Spleen (tissue), 11 donors: ENCODE data around the gene PRMT1. TPM values are rescaled to one million over a fixed set of nuclear protein-coding genes. Genes with fewer than 3 reads are reported as not detected.
A peak's percentile ranks its signal among the peaks of the same experiment; 100 is the strongest.

Experiments used
- DNase-seq: peaks from one replicate; pipeline ENCODE4 v3.0.0-alpha.2; 2020
- H3K27ac ChIP-seq, 8 donors: fragments of 200-600 bp; sonication (generic) in 7 of 8; 1 replicate in 4 of 8; 2 replicates in 4 of 8; pipeline versions ENCODE4 v1.5.0 to v1.8.0; 2016 to 2021; ENCODE audit warnings: inconsistent platforms in 4 of 8, mild to moderate bottlenecking in 4 of 8, moderate library complexity in 1 of 8
- H3K27me3 ChIP-seq, 7 donors: fragments of 200-600 bp; sonication (generic) in 6 of 7; replicated peaks in 1 of 7; 1 replicate in 4 of 7; 2 replicates in 3 of 7; pipeline versions ENCODE4 v1.5.0 to v1.8.0; 2016 to 2021; ENCODE audit warnings: inconsistent platforms in 3 of 7, mild to moderate bottlenecking in 1 of 7
- H3K36me3 ChIP-seq, 6 donors: fragments of 200-600 bp; sonication (generic) in 5 of 6; 1 replicate in 4 of 6; 2 replicates in 2 of 6; pipeline versions ENCODE4 v1.5.0 to v1.8.0; 2016 to 2021; ENCODE audit warnings: inconsistent platforms in 2 of 6
- H3K4me1 ChIP-seq, 6 donors: fragments of 200-600 bp; sonication (generic) in 5 of 6; 1 replicate in 3 of 6; 2 replicates in 3 of 6; pipeline versions ENCODE4 v1.5.0 to v1.8.0; 2016 to 2021; ENCODE audit warnings: inconsistent platforms in 3 of 6
- H3K4me3 ChIP-seq, 8 donors: fragments of 200-600 bp; sonication (generic) in 7 of 8; 1 replicate in 4 of 8; 2 replicates in 4 of 8; pipeline versions ENCODE4 v1.5.0 to v1.8.0; 2016 to 2021; ENCODE audit warnings: inconsistent platforms in 4 of 8, mild to moderate bottlenecking in 4 of 8, moderate library complexity in 2 of 8
- H3K9me3 ChIP-seq, 8 donors: fragments of 200-600 bp; sonication (generic) in 7 of 8; 1 replicate in 4 of 8; 2 replicates in 4 of 8; pipeline versions ENCODE4 v1.5.0 to v1.8.0; 2016 to 2021; ENCODE audit warnings: inconsistent platforms in 4 of 8
- POLR2A ChIP-seq, 3 donors: fragments of 450-650 bp; IDR thresholded peaks; one replicate each; pipeline ENCODE4 v1.5.1; 2017; ENCODE audit warnings: antibody characterized with exemption in 3 of 3, mild to moderate bottlenecking in 1 of 3
- POLR2AphosphoS5 ChIP-seq, 3 donors: sonication (generic); formaldehyde crosslinking; IDR thresholded peaks; one replicate each; pipeline ENCODE4 v1.5.1; 2017; ENCODE audit warnings: antibody characterized with exemption in 3 of 3
- WGBS, 5 donors: extraction: QIAGEN DNeasy Blood & Tissue Kit in 3 of 5; methylation state at CpG; one replicate each; pipeline versions ENCODE4 v1.1.5 to v1.1.7; 2013 to 2018; 5-methylcytosine and 5-hydroxymethylcytosine counted together
- intact Hi-C: fragments of 100-400 bp; cut with DNase I; formaldehyde crosslinking; loops from one replicate; pipeline ENCODE4 v1.15.0; 2023; ENCODE audit warnings: low total_unique reads
- polyA plus RNA-seq, 3 donors: library from polyadenylated mRNA; stranded (reverse); fragments of 200-250 nt; gene quantifications; one replicate each; pipeline ENCODE4 v1.2.1, GENCODE V29; 2013
- total RNA-seq, 7 donors: library from RNA; depleted of rRNA in 3 of 7; stranded (reverse); fragments of >200 nt in 3 of 7; fragmentation: NEBNext Ultra II Directional in 4 of 7; extraction: Animal tissue kit (Norgen Biotek cat#: 25700) in 4 of 7; gene quantifications; one replicate each; pipeline versions ENCODE4 v1.1.0 to v1.2.1, GENCODE V29; 2016 to 2021
- TF ChIP-seq, protein P1 (sequence below), 11 experiments: fragments of 200-600 bp in 7 of 11; fragments of 450-650 bp in 4 of 11; sonication (generic) in 4 of 11; IDR thresholded peaks in 8 of 11; conservative IDR thresholded peaks in 3 of 11; 1 replicate in 7 of 11; 2 replicates in 4 of 11; pipeline versions ENCODE4 v1.4.0 to v1.8.0; 2016 to 2021; ENCODE audit warnings: antibody characterized with exemption in 11 of 11, inconsistent platforms in 4 of 11, mild to moderate bottlenecking in 1 of 11
- donor health status: healthy with polysubstance abuse.
- donor health status: DM: no; HTN: no; CAD: no; lungs with moderate emphysema.
- donor health status: DM: no; HTN: no; CAD: no.
- donor health status: Bipolar disorder and iron deficiency.
- donor health status: healthy.
- donor health status: DM: no; HTN: no; CAD: no.
- donor health status: DM: yes; HTN: yes; CAD: no.

The PRMT1 gene
- total and polyA plus RNA-seq, 10 donors = 108 to 175 (median 124) TPM

DNA sequence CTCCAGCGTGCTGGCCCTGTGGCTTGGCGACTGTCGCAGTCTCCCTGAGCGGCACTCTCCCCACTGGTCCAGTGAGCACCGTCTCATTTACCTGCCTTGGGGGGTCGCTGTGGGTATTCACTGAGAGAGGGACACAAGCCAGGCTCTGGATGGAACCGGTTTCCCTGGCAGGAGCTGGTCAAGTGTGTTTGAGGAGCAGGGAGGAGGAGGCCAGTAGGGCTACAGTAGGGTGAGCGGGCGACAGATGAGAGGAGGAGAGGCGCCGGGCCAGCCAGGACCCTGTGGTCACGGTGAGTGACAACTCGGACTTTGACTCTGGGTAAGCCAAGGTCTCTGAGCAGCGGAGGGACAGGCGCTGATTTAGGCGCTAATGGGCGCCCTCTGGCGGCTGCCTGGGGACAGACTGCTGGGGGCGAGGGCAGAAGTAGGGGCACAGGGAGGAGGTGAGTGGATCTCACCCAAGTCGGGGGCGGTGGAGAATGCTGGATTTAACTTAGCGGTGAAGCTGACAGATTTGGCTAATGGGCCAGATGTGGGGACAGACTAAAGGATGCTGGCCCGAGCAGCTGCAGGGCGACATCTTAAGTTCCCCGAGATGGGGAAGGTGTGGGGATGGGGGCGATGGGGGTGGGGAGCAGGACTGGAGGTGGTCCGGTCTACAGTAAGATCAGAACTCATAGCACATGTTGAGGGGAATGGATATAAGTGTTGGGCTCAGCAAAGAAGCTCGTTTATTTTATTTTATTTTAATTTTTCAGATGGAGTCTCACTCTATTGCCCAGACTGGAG, 4.7 kb upstream of the PRMT1 start:
- H3K36me3 ChIP-seq = peaks cover 0 to 37% (median 0%) of the 10 kb centered on the region in 6 donors
- peak overlapping the region in 1 of 8 donors; percentile 37 for H3K4me3 ChIP-seq
- H3K27ac ChIP-seq = peak overlapping the region in 7 of 8 donors; percentile 36 to 94 (median 55)
- no peak for TF ChIP-seq POLR2A (IDR thresholded peaks at IDR 0.05)
- TF ChIP-seq POLR2AphosphoS5 (IDR thresholded peaks at IDR 0.05) = peak; percentile 59 to 69 (median 59)
- TF ChIP-seq, protein P1, sequence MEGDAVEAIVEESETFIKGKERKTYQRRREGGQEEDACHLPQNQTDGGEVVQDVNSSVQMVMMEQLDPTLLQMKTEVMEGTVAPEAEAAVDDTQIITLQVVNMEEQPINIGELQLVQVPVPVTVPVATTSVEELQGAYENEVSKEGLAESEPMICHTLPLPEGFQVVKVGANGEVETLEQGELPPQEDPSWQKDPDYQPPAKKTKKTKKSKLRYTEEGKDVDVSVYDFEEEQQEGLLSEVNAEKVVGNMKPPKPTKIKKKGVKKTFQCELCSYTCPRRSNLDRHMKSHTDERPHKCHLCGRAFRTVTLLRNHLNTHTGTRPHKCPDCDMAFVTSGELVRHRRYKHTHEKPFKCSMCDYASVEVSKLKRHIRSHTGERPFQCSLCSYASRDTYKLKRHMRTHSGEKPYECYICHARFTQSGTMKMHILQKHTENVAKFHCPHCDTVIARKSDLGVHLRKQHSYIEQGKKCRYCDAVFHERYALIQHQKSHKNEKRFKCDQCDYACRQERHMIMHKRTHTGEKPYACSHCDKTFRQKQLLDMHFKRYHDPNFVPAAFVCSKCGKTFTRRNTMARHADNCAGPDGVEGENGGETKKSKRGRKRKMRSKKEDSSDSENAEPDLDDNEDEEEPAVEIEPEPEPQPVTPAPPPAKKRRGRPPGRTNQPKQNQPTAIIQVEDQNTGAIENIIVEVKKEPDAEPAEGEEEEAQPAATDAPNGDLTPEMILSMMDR (IDR thresholded peaks at IDR 0.05 in 8 of 11, conservative IDR thresholded peaks at IDR 0.05 in 3 of 11) = peak; percentile 84 to 96 (median 92)
- H3K4me1 ChIP-seq = peaks cover 3 to 53% (median 19%) of the 10 kb centered on the region in 6 donors
- intact Hi-C loops = loop anchor here (10.0 kb wide), 1 partner anchor 98 kb away; no protein-coding TSS in a partner anchor
- H3K9me3 ChIP-seq = no peaks in the 10 kb centered on the region
- H3K27me3 ChIP-seq = no peaks in the 10 kb centered on the region
- peak; percentile 94 for DNase-seq
- WGBS, 5 donors = 27 to 36% (median 31%) methylated on average over 28 of the region's 28 CpGs

DNA sequence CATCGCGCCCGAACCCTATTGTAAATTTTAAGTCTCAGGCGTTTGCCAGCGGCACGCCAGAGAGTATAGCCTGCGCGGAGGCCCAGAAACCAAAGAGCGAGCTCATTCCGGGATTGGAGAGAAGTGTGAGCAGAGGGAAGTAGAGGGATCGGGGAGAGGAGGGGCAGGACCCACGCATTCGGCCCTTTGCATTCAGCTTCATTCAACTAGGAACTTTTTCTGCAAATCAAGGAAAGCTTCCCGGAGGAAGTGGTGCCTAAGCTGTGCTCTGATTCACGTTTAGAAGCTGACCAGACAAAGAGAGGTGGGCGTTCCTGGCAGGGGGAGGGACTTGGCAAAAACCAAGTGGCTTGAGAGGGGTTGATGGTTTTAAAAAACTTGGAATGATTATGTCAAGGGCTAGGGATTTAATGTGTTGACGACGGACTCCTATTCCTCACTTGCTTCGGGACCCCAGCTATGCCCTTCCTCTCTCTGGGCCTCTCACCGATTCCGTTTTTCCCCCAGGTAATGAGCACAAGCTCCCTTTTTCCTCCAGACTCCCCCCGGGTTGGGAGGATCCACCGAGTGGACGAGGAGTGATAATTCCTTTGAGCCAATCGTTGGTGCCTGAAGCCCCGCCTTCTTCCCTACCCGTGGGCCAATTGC, 811 bp upstream of the PRMT1 start:
- Histone ChIP-seq H3K36me3 (peaks cover 0 to 17% (median 2%) of the 10 kb centered on the region in 6 donors), H3K4me1 (peaks cover 23 to 89% (median 55%) of the 10 kb centered on the region in 6 donors), H3K4me3 (peak overlapping the region; percentile 4 to 100 (median 96)), H3K27me3 (no peaks in the 10 kb centered on the region), H3K27ac (peak overlapping the region; percentile 88 to 97 (median 94)), H3K9me3 (no peaks in the 10 kb centered on the region)
- TF ChIP-seq POLR2AphosphoS5 (IDR thresholded peaks at IDR 0.05) (peak in 2 of 3 donors; percentile 10 to 84), POLR2A (IDR thresholded peaks at IDR 0.05) (peak; percentile 23 to 49 (median 23))
- TF ChIP-seq, protein P1 (IDR thresholded peaks at IDR 0.05 in 8 of 11, conservative IDR thresholded peaks at IDR 0.05 in 3 of 11) = peak in 1 of 11 experiments; percentile 30
- 1 to 2% (median 2%) methylated on average over 27 of the region's 27 CpGs for WGBS, 5 donors
- DNase-seq = peak; percentile 90
- intact Hi-C loops = loop anchor here (10.0 kb wide), 1 partner anchor 101 kb away; no protein-coding TSS in a partner anchor

DNA sequence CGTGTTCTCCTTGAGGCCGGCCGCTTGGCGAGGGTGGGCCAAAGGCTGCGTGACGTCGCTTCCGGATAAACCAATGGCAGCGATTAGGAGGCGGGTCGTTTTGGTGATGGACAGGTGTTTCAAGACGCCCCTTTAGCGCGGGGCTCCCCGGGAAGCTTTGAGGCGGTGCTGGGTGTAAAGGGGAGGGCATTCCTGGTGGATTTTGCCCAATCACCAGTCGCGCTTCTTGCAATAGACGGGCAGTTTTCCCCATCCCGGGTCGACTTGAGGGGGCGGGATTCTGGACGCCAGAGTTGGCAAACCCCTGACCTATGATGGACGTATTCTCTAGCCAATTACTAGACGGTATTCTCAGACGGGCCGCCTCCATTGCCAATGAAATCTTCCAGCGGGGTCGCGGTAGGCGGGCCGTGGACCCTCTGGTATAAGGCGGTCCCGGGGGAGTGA, 264 bp upstream of the PRMT1 start:
- no peaks in the 10 kb centered on the region for H3K27me3 ChIP-seq
- no peaks in the 10 kb centered on the region for H3K9me3 ChIP-seq
- TF ChIP-seq, protein P1 (IDR thresholded peaks at IDR 0.05 in 8 of 11, conservative IDR thresholded peaks at IDR 0.05 in 3 of 11) = no peak
- no peak for TF ChIP-seq POLR2AphosphoS5 (IDR thresholded peaks at IDR 0.05)
- no peak for TF ChIP-seq POLR2A (IDR thresholded peaks at IDR 0.05)
- peaks cover 23 to 90% (median 55%) of the 10 kb centered on the region in 6 donors for H3K4me1 ChIP-seq
- peak overlapping the region; percentile 88 to 100 (median 98) for H3K4me3 ChIP-seq
- peak overlapping the region; percentile 89 to 97 (median 94) for H3K27ac ChIP-seq
- 0% methylated on average over 33 to 34 of the region's 34 CpGs for WGBS, 5 donors
- DNase-seq = peak; percentile 99
- H3K36me3 ChIP-seq = peaks cover 0 to 23% (median 6%) of the 10 kb centered on the region in 6 donors
- intact Hi-C loops = loop anchor here (10.0 kb wide), 1 partner anchor 102 kb away; no protein-coding TSS in a partner anchor
